Heart left ventricle (tissue), 13 donors: ENCODE measurements around the gene LGALS14.

Experiments used
- CTCF ChIP-seq, 12 donors: fragments of 200-600 bp; sonication (generic) in 4 of 12; IDR thresholded peaks; one replicate each; pipeline versions ENCODE4 v1.5.0 to v1.8.0; 2018 to 2022; ENCODE audit warnings: antibody characterized with exemption in 12 of 12, mild to moderate bottlenecking in 5 of 12
- POLR2A ChIP-seq, 2 donors: fragments of 450-650 bp; IDR thresholded peaks; one replicate each; pipeline ENCODE4 v1.6.1; 2017; ENCODE audit warnings: antibody characterized with exemption in 2 of 2, mild to moderate bottlenecking in 2 of 2, moderate library complexity in 2 of 2
- donor health status: ischemic (EF 13 %, LVEDD 7.1; RV severe dilation, severe dysfunction).
- donor health status: DM: no; HTN: yes; CAD: no.
- donor health status: DM: no; HTN: no; CAD: no.
- donor health status: ischemic (EF 25% LVEDD 6.9; RV normal size, moderate dysfunction).
- donor health status: ischemic (EF 25% LVEDD 5.7; RV mildly dilated, moderate dysfunction).
- donor health status: ischemic (EF 35%, LVEDD 5.7; RV mildly dilated, moderate dysfunction).
- donor health status: nonischemic (EF 11% LVEDD 7.7; RV severe dilation, severe dysfunction).
- donor health status: DM: yes; HTN: yes; CAD: no.
- donor health status: PGD.
- donor health status: ischemic (EF 29% LVEDD 5.4; RV normal size, mild dysfunction).
- donor health status: nonischemic (EF 23%, LVEDD 6.1; RV moderate dilation, normal function).

GRCh38 chr19:39727070-39727800, 23.0 kb downstream of the LGALS14 start:
- TF ChIP-seq POLR2A (IDR thresholded peaks at IDR 0.05), result no peak
- TF ChIP-seq CTCF (IDR thresholded peaks at IDR 0.05), result no peak
